ENCODE results near the gene TYMS. TPM values are rescaled to one million over a fixed set of nuclear protein-coding genes. Genes with fewer than 3 reads are reported as not detected.

Gene TYMS
- total RNA-seq, 1 donor from 2014 or later: 40.5 TPM

DNA sequence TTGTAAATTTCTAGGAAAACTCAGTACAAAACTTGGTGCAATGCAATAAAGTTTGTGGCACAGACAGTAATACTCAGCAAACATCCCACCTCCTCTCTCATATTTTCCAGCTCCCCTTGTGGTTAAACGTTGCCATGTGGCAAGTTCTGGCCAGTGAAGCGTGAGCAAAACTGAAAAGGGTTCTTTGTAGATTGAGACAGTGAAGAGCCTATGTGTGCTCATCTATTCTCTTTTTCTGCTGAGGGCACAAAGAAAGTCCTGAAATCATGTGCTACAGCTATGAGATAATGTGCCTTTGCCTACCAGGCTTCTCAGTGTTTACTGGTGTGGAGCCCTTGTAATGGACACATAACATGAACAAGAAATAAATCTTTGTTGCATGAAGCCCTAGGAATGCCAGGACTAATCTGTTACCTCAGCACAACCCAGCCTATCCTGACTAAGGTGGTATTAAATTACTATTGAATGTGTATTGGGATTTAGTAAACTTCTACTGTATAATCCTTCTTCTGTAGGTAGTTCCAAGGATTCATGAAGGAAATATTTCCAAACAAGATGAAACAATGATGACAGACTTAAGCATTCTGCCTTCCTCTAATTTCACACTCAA, 13.0 kb upstream of the TYMS start:
- no peak for DNase-seq (ENCODE audit: extremely low read depth, low read depth, low spot score)

DNA sequence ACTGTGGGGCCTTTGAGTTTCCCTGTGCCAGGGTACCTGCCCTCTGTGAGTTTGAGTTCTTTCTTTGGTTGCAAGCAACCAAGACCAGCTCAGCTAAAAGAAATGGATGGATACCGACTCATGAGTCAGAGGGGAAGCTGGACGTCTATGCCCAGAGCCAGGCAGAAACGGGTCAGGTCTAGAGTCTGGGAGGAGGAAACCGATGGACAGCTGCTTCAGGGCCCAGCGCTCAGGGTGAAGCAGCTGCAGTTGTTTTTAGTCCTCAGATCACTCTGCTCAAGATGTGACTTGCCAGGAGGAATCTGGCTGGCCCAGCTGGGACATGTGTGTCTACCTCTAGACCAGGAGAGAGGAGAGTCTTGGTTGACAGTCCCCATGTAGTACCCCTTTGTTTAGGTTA, 10.1 kb upstream of the TYMS start:
- DNase-seq (ENCODE audit: extremely low read depth, low read depth, low spot score): no peak

DNA sequence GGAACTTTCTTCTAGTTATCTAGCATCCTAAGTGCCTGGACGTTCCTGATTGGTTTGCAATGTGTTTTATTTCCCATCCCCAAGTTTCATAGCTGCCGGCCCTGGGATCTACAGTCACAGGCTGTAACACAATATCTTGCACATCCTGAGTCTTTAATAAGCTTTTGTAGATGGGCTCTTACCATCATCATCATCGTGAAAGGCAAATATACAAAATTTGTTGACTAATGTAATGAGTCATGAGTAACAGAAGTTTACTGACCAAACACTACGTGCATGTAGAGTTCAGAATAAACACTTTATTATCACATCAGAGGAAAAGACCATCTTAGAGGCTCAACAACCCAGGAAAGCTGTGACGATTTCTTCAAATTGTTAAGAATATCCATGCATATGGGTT, 8.1 kb upstream of the TYMS start:
- no peak for DNase-seq (ENCODE audit: extremely low read depth, low read depth, low spot score)

DNA sequence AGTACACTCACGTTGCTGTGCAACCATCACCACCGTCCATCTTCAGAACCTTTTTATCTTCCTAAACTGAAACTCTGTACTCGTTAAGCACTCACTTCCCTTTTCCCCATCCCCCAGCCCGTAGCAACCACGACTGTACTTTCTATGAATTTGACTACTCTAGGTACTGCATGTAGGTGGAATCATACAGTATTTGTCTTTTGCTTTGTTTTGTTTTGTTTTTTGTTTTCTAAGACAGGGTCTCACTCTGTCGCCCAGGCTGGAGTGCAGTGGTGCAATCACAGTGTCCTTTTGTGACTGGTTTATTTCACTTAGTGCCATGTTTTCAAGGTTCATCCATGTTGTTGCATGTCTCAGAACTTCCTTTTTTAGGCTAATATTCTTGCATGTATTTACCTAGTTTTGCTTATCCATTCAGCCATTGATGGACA, 7.0 kb upstream of the TYMS start:
- no peak for DNase-seq (ENCODE audit: extremely low read depth, low read depth, low spot score)

DNA sequence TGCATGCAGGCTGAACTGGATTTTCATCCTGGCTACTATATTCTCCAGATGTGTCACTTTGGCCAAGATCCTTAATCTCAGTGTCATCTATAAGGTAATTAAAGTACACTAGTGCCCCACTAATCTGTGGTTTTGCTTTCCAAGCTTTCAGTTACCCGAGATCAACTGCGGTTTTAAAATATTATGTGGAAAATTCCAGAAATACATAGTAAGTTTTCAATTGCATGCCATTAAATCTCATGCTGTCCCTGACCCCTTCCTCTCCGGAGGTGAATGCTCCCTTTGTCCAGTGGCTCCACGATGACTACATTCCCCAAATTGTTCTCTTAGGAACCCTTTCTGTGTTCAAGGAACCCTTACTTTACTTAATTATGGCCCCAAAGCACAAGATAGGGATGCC, 5.3 kb upstream of the TYMS start:
- no peak for DNase-seq (ENCODE audit: extremely low read depth, low read depth, low spot score)

DNA sequence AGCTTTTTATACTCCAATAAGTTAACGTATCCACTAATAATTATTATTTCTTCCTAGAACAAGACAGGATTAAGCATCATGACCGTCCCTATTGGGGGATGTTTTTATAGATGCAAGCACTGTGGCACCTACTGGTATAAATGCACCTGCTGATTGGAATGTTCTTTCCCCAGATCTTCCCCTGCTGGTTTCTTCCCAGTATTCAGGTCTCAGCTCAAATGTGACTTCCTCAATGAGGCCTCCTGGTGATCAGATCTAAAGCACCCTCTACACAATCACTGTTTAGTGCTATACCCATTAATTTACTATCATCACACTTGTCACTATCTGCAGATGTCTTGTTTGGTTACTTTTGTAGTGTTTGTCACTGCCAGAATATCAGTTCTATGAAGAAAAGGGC, 3.9 kb upstream of the TYMS start:
- DNase-seq (ENCODE audit: extremely low read depth, low read depth, low spot score): no peak

DNA sequence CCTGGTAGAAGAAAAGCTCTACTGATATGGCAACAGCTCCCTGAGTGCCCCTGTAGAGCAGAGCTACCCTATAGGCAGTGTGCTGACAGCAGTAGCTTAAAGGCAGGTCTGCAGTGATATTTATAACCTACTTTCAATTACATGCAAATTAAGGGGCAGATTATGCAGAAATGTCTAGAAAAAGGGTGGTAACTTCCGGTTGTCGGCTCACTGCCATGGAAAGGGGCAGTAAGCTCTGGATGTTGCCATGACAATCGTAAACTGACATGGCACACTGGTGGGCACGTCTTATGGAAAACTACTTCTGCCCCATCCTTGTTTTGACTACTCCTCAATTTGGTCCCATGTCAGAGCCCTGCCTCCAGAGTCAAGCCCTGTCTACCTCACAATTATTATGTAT, 2.9 kb upstream of the TYMS start:
- DNase-seq (ENCODE audit: extremely low read depth, low read depth, low spot score): no peak

DNA sequence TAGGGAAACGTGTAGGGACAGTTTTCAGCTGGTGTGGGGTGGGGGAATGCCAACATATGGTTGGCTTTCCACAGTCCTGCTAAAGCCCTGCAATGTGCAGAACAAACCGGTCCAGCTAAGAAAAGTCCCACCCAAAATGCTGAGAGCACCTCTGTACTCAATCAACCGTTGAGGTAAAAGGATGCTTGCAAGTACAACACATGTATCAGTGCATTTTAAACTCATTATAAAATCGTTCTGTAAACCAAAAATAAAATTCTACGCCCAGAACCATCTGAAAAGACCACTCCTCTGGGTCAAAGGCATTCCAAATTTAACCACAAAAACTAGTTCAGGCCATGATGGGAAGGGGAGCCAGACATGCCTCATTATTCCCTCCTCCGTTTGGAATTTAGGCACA, 2.0 kb upstream of the TYMS start:
- no peak for DNase-seq (ENCODE audit: extremely low read depth, low read depth, low spot score)

DNA sequence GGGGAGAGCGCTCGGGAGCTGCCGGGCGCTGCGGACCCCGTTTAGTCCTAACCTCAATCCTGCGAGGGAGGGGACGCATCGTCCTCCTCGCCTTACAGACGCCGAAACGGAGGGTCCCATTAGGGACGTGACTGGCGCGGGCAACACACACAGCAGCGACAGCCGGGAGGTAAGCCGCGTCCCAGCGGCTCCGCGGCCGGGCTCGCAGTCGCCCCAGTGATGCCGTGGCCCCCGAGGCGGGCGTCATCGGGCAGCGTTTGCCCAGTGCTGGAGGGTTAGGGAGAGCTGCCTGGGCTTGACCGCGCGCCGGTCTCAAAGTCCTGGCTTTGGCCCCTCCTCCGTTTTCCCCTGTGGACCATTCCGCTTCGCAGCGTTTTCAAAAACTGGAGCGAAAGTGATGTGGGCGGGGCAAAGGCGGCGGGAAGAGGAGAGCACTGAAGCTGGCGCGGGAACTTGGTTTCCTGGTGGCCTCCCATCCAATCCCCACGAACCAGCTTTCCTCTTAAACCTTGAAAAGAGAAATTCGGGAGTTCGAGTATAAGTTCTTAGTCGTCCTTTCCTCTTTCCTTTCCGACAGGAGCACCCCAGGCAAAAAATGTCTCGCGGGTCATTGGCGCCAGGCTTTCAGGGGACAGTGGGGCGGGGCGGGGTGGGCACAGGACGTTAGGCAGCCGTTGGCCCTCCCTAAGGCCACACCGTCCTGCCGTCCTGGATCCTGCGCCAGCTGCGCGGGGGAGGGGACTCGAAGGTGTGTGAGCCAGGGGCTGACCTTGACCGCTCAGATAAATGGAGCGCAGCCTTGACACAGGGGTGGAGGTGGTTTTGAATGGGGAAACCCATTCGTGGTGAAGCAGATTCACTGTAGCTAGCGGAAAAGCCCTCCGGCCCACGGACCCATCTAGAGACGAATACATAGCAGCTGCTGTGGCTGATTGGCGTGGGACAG, 821 bp downstream of the TYMS start:
- peak; percentile 42 for DNase-seq (ENCODE audit: extremely low read depth, low read depth, low spot score)

DNA sequence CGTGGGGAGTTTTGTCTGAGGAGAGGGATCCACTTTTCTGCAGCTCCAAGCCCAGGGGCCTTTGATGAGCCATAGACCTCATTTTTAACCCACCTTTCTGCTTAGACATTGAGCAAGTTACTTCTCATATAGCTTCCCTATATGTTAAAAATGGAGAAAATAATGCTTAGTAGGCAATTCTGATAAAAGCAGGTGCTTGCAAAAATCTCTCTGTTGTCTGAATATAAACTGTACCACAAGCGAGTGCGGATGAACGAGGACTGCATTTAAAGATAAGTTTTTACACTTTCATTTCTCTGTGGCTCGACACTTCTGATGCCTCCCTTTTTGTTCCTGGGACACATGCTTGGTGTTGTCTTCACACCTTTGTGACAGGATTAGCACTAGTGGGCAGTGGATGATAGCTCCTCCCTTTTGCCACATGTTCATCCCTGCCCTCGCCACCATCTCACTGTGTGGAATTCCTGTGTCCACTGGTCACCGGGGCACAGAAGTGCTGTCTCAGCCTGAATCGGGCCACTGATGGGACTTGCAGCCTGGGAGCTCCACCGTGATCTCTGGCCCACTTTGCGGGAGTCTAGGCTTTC, 1.6 kb downstream of the TYMS start:
- no peak for DNase-seq (ENCODE audit: extremely low read depth, low read depth, low spot score)

DNA sequence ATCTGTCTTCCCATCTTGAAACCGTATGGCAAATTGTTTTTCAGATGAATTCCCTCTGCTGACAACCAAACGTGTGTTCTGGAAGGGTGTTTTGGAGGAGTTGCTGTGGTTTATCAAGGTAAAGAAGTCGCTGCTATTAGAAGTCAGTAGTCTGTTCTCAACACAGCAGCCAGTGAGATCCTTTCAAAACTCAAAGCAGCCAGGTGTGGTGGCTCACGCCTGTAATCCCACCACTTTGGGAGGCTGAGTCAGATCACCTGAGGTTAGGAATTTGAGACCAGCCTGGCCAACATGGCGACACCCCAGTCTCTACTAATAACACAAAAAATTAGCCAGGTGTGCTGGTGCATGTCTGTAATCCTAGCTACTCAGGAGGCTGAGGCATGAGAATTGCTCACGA, 2.1 kb downstream of the TYMS start:
- no peak for DNase-seq (ENCODE audit: extremely low read depth, low read depth, low spot score)

DNA sequence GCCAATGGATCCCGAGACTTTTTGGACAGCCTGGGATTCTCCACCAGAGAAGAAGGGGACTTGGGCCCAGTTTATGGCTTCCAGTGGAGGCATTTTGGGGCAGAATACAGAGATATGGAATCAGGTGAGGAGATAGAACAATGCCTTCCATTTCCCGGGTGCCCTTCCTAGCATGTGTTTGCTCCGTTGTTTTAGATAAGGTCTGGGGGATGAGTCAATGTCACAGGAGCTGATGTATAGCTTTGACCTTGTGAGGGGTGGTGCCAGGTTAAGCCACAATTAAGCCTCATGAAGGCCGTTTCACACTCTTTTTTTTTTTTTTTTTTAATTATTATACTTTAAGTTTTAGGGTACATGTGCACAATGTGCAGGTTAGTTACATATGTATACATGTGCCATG, 4.7 kb downstream of the TYMS start:
- no peak for DNase-seq (ENCODE audit: extremely low read depth, low read depth, low spot score)

DNA sequence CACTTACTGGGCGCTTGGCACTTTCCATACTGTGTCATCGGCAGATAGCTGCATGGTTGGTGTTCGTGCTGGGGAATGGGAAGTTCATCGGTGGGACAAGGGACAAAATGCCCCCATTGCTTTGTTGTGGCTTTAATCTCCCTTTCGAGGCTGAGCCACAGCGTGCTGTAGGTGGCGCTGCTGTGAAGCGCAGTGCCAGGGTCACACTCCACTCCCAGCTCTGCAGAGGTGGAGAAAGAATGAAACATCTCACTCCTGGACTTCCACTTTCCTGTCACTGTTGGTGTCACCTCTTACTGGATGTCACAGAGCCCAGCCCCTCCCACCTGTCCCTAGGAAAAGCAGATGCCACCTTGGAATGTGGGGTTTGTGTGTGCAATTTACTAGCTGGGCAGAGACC, 8.7 kb downstream of the TYMS start:
- DNase-seq (ENCODE audit: extremely low read depth, low read depth, low spot score): no peak

DNA sequence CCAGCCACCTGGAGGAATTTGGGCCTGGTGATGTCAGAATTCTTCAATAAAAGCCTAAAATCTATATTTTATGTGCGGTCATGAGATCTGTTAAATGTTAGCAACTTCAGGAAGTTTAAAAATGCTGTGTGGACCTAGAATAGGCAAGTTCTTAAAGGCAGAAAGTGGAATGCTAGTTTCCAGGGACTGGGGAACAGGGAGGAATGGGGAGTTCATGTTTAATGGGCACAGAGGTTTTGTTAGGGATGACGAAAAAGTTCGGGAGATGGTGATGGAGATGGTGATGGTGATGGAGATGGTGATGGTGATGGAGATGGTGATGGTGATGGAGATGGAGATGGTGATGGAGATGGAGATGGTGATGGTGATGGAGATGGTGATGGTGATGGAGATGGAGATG, 9.2 kb downstream of the TYMS start:
- DNase-seq (ENCODE audit: extremely low read depth, low read depth, low spot score): no peak

DNA sequence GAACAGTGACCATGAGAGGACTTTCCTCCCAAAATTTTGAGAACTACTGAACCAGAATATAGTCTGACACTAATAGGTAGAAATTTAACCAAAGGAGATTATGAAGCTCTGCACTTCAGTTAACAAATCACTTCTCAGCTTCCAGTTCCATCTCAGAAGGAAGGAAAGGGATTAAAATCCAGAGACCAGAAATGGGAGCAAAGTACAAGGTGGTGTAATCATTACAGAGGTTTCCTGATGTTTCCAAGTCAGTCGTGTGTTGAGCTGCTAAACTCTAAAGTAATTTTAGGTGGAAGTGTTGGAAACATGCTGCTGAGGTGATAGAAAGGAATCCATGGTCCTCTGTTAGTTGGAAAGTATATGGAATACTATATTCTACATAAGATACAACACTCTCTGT, 10.8 kb downstream of the TYMS start:
- DNase-seq (ENCODE audit: extremely low read depth, low read depth, low spot score): no peak

DNA sequence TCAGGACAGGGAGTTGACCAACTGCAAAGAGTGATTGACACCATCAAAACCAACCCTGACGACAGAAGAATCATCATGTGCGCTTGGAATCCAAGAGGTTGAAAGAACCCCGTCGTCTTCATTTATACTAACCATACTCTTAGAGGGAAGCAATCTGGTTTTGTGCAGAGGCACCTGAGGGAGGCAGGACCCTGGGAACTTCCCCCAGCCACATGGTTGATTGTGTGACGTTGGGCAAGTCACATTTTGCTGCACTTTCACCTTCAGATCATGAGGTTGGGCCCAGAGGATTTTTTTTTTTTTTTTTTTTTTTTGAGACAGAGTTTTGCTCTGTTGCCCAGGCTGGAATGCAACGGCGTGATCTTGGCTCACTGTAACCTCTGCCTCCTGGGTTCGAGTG, 11.6 kb downstream of the TYMS start:
- no peak for DNase-seq (ENCODE audit: extremely low read depth, low read depth, low spot score)

DNA sequence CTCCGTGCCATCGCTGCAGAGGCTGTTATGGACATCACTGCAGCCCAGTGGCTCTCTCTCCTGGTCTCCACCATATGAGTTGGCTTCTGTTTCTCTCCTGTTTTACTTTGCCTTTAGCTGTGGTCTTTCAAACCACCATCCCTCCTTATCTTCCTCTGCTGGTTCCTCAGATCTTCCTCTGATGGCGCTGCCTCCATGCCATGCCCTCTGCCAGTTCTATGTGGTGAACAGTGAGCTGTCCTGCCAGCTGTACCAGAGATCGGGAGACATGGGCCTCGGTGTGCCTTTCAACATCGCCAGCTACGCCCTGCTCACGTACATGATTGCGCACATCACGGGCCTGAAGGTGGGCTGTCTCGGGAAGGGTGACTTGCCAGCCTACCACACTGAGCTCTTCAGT, 13.1 kb downstream of the TYMS start:
- DNase-seq (ENCODE audit: extremely low read depth, low read depth, low spot score): no peak

DNA sequence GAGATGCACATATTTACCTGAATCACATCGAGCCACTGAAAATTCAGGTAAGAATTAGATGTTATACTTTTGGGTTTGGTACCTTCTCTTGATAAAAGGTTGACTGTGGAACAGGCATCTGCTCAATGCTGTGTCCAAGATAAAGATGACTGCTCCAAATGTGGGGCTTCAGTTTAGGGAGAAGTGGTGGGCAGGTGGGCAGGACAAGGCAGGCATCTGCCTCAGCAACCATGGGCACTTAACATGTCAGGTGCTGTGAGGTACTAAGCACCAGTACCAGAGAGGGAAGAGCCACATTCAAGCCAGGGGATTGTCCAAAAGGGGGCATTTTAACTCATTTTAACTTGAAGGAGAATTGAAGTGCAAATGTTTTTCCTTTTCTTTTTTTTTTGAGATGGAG, 14.0 kb downstream of the TYMS start:
- DNase-seq (ENCODE audit: extremely low read depth, low read depth, low spot score): no peak

DNA sequence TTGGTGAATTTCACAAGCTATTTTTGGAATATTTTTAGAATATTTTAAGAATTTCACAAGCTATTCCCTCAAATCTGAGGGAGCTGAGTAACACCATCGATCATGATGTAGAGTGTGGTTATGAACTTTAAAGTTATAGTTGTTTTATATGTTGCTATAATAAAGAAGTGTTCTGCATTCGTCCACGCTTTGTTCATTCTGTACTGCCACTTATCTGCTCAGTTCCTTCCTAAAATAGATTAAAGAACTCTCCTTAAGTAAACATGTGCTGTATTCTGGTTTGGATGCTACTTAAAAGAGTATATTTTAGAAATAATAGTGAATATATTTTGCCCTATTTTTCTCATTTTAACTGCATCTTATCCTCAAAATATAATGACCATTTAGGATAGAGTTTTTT, 15.9 kb downstream of the TYMS start:
- DNase-seq (ENCODE audit: extremely low read depth, low read depth, low spot score): no peak

DNA sequence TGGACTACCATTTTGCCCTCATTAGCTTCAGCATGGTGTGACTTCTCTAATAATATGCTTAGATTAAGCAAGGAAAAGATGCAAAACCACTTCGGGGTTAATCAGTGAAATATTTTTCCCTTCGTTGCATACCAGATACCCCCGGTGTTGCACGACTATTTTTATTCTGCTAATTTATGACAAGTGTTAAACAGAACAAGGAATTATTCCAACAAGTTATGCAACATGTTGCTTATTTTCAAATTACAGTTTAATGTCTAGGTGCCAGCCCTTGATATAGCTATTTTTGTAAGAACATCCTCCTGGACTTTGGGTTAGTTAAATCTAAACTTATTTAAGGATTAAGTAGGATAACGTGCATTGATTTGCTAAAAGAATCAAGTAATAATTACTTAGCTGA, 16.3 kb downstream of the TYMS start:
- DNase-seq (ENCODE audit: extremely low read depth, low read depth, low spot score): no peak

DNA sequence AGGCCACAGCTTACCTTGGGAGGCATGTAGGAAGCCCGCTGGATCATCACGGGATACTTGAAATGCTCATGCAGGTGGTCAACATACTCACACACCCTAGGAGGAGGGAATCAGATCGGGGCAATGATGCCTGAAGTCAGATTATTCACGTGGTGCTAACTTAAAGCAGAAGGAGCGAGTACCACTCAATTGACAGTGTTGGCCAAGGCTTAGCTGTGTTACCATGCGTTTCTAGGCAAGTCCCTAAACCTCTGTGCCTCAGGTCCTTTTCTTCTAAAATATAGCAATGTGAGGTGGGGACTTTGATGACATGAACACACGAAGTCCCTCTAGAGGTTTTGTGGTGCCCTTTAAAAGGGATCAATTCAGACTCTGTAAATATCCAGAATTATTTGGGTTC, 17.9 kb downstream of the TYMS start:
- DNase-seq (ENCODE audit: extremely low read depth, low read depth, low spot score): no peak

DNA sequence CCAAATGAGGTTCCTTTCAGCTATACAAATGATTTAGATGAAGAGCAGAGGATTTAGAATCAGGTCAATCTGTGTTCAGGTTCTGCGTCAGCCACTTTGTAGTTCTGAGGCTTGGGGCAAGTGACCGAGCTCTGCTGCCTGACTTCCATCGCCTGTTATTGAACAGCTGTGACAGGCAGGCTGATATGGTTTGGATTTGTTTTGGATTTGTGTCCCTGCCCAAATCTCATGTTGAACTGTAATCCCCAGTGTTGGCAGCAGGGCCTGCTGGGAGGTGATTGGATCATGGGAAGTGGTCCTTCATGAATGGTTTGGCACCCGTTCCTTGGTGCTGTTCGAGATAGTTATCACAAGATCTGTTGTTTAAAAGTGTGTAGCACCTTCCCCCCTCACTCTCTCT, 18.6 kb downstream of the TYMS start:
- DNase-seq (ENCODE audit: extremely low read depth, low read depth, low spot score): no peak
